Skeletal muscle tissue (tissue), 4 donors: Measurements from ENCODE around the gene NACC2. TPM values are rescaled to one million over a fixed set of nuclear protein-coding genes. Genes with fewer than 3 reads are reported as not detected.

Experiments used
- H3K27ac ChIP-seq: one replicate; pipeline ENCODE4 v1.7.0; 2013; ENCODE audit warnings: mild to moderate bottlenecking, low read depth, low read length, inconsistent platforms
- H3K27me3 ChIP-seq, 3 donors: one replicate each; pipeline ENCODE4 v1.7.0; 2013; ENCODE audit warnings: low read length in 3 of 3; ENCODE audit not compliant: control insufficient read depth in 3 of 3, insufficient read depth in 3 of 3
- H3K36me3 ChIP-seq, 3 donors: one replicate each; pipeline ENCODE4 v1.7.0; 2013; ENCODE audit warnings: low read length in 3 of 3; ENCODE audit not compliant: control insufficient read depth in 3 of 3, insufficient read depth in 3 of 3
- H3K4me1 ChIP-seq, 3 donors: one replicate each; pipeline ENCODE4 v1.7.0; 2013; ENCODE audit warnings: low read length in 3 of 3, mild to moderate bottlenecking in 3 of 3; ENCODE audit not compliant: control insufficient read depth in 3 of 3, insufficient read depth in 3 of 3
- H3K4me3 ChIP-seq, 3 donors: one replicate each; pipeline ENCODE4 v1.7.0; 2013; ENCODE audit warnings: low read length in 3 of 3
- H3K9ac ChIP-seq, 3 donors: one replicate each; pipeline ENCODE4 v1.7.0; 2013; ENCODE audit warnings: low read length in 3 of 3, mild to moderate bottlenecking in 3 of 3, moderate library complexity in 2 of 3, low read depth in 1 of 3
- H3K9me3 ChIP-seq, 3 donors: one replicate each; pipeline ENCODE4 v1.7.0; 2013; ENCODE audit warnings: low read length in 3 of 3; ENCODE audit not compliant: control insufficient read depth in 3 of 3
- total RNA-seq: library from RNA; depleted of rRNA; stranded (reverse); fragments of >200 nt; gene quantifications from one replicate; pipeline ENCODE4 v1.2.3, GENCODE V29; 2014
- donor health status: Osteomylitis.

Gene NACC2
- total RNA-seq, 1 donor from 2014 or later, result 7.3 TPM

- H3K36me3 ChIP-seq, result no peaks in the 10 kb centered on the region
- H3K4me3 ChIP-seq, result no peak overlapping the region
- no peaks in the 10 kb centered on the region for H3K9me3 ChIP-seq
- H3K9ac ChIP-seq, result no peak overlapping the region
- no peaks in the 10 kb centered on the region for H3K27me3 ChIP-seq
- H3K4me1 ChIP-seq, result peaks cover 14 to 24% (median 16%) of the 10 kb centered on the region in 3 donors
- no peak overlapping the region for H3K27ac ChIP-seq
These were observed 97.1 kb downstream of the NACC2 start for GRCh38 chr9:135998016-135998380.

GRCh38 chr9:135997090-135998015 is 97.7 kb downstream of the NACC2 start:
- Histone ChIP-seq H3K36me3 (no peaks in the 10 kb centered on the region), H3K4me1 (peaks cover 11 to 25% (median 17%) of the 10 kb centered on the region in 3 donors), H3K9ac (no peak overlapping the region), H3K4me3 (no peak overlapping the region), H3K9me3 (no peaks in the 10 kb centered on the region), H3K27ac (no peak overlapping the region), H3K27me3 (no peaks in the 10 kb centered on the region)

- Histone ChIP-seq H3K9me3 (no peaks in the 10 kb centered on the region), H3K27ac (no peak overlapping the region), H3K9ac (no peak overlapping the region), H3K4me3 (no peak overlapping the region), H3K36me3 (no peaks in the 10 kb centered on the region), H3K4me1 (peaks cover 20 to 34% (median 24%) of the 10 kb centered on the region in 3 donors), H3K27me3 (peaks cover 0 to 6% (median 0%) of the 10 kb centered on the region in 3 donors)
These were observed 99.3 kb downstream of the NACC2 start for GRCh38 chr9:135995816-135996215.

GRCh38 chr9:135994501-135995192 is 100.4 kb downstream of the NACC2 start:
- Histone ChIP-seq H3K27me3 (peaks cover 0 to 8% (median 3%) of the 10 kb centered on the region in 3 donors), H3K9me3 (no peaks in the 10 kb centered on the region), H3K4me1 (peaks cover 25 to 39% (median 33%) of the 10 kb centered on the region in 3 donors), H3K36me3 (no peaks in the 10 kb centered on the region), H3K4me3 (no peak overlapping the region), H3K9ac (no peak overlapping the region), H3K27ac (peak overlapping the region; percentile 91)

- H3K9me3 ChIP-seq, result no peaks in the 10 kb centered on the region
- H3K36me3 ChIP-seq, result no peaks in the 10 kb centered on the region
These were observed 101.2 kb downstream of the NACC2 start for GRCh38 chr9:135993765-135994500.

GRCh38 chr9:135993409-135993742 is 101.7 kb downstream of the NACC2 start:
- Histone ChIP-seq H3K36me3 (no peaks in the 10 kb centered on the region), H3K27me3 (peaks cover 0 to 12% (median 8%) of the 10 kb centered on the region in 3 donors), H3K9ac (peak overlapping the region; percentile 56 to 78 (median 68)), H3K27ac (peak overlapping the region; percentile 91), H3K4me1 (peaks cover 28 to 39% (median 33%) of the 10 kb centered on the region in 3 donors), H3K4me3 (peak overlapping the region in 1 of 3 donors; percentile 58), H3K9me3 (no peaks in the 10 kb centered on the region)

More at GRCh38 chr9:135993765-135994500, 101.2 kb downstream of the NACC2 start:
- H3K4me1 ChIP-seq, result peaks cover 28 to 39% (median 35%) of the 10 kb centered on the region in 3 donors
- peaks cover 0 to 12% (median 8%) of the 10 kb centered on the region in 3 donors for H3K27me3 ChIP-seq
- no peak overlapping the region for H3K4me3 ChIP-seq
- H3K27ac ChIP-seq, result peak overlapping the region; percentile 91
- no peak overlapping the region for H3K9ac ChIP-seq

GRCh38 chr9:135992486-135993408 is 102.3 kb downstream of the NACC2 start:
- H3K9ac ChIP-seq, result peak overlapping the region; percentile 59 to 78 (median 68)
- H3K27me3 ChIP-seq, result peaks cover 0 to 12% (median 8%) of the 10 kb centered on the region in 3 donors
- H3K4me1 ChIP-seq, result peaks cover 28 to 38% (median 33%) of the 10 kb centered on the region in 3 donors
- peak overlapping the region; percentile 91 for H3K27ac ChIP-seq
- H3K36me3 ChIP-seq, result no peaks in the 10 kb centered on the region
- peak overlapping the region; percentile 46 to 61 (median 51) for H3K4me3 ChIP-seq
- H3K9me3 ChIP-seq, result no peaks in the 10 kb centered on the region

- Histone ChIP-seq H3K27me3 (peaks cover 0 to 12% (median 8%) of the 10 kb centered on the region in 3 donors), H3K36me3 (no peaks in the 10 kb centered on the region), H3K9me3 (no peaks in the 10 kb centered on the region), H3K4me3 (no peak overlapping the region), H3K4me1 (peaks cover 25 to 35% (median 33%) of the 10 kb centered on the region in 3 donors), H3K27ac (peak overlapping the region; percentile 91), H3K9ac (no peak overlapping the region)
These were observed 103.3 kb downstream of the NACC2 start for GRCh38 chr9:135991771-135992170.
